A673 (cell line): Measurements from ENCODE around the gene SLC4A2.

Source experiments
- EZH2 ChIP-seq: fragments of 200-600 bp; sonication (generic); IDR thresholded peaks from 2 replicates; pipeline ENCODE4 v1.6.1; 2017; ENCODE audit warnings: borderline replicate concordance, low read depth, mild to moderate bottlenecking, mixed read lengths, antibody characterized with exemption, low read length; ENCODE audit not compliant: poor library complexity, severe bottlenecking
- TF ChIP-seq, protein P1 (sequence below): fragments of 300-800, 200-600 bp; sonication (generic); conservative IDR thresholded peaks from 2 replicates; pipeline ENCODE4 v1.5.1; 2017; ENCODE audit warnings: low read depth, mild to moderate bottlenecking, antibody characterized with exemption, low read length, moderate library complexity, mixed read lengths

DNA sequence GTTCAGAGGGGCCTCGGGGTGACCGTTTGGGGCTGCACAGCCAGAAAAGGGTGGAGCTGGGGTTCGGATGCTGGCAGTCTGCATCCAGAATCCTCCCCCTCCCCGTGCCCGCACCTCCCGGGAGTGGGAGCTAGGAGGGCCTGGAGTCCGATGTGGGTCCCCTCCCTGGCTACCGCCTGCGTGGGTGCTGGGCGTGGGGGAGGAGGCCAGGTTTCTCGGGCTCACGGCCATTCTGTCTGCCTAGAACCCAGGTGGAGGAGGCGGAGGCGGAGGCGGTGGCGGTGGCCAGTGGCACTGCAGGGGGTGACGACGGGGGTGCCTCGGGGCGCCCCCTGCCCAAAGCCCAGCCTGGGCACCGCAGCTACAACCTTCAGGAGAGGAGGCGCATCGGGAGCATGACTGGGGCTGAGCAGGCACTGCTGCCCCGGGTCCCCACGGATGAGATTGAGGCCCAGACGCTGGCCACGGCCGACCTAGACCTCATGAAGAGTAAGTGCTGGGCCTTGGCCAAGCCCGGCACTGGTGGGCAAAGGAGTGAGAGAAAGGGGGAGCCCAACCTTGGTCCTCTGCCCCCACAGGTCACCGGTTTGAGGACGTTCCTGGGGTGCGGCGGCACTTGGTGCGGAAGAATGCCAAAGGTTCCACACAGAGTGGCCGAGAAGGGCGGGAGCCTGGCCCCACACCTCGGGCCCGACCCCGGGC, 7.0 kb downstream of the SLC4A2 start:
- TF ChIP-seq, protein P1, sequence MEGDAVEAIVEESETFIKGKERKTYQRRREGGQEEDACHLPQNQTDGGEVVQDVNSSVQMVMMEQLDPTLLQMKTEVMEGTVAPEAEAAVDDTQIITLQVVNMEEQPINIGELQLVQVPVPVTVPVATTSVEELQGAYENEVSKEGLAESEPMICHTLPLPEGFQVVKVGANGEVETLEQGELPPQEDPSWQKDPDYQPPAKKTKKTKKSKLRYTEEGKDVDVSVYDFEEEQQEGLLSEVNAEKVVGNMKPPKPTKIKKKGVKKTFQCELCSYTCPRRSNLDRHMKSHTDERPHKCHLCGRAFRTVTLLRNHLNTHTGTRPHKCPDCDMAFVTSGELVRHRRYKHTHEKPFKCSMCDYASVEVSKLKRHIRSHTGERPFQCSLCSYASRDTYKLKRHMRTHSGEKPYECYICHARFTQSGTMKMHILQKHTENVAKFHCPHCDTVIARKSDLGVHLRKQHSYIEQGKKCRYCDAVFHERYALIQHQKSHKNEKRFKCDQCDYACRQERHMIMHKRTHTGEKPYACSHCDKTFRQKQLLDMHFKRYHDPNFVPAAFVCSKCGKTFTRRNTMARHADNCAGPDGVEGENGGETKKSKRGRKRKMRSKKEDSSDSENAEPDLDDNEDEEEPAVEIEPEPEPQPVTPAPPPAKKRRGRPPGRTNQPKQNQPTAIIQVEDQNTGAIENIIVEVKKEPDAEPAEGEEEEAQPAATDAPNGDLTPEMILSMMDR: no peak
- no peak for TF ChIP-seq EZH2
